ENCODE measurements around the gene FHIT. TPM values are rescaled to one million over a fixed set of nuclear protein-coding genes. Genes with fewer than 3 reads are reported as not detected.
A peak's percentile ranks its signal among the peaks of the same experiment; 100 is the strongest.

Gene FHIT
- polyA plus RNA-seq, 1 donor, result 35.8 TPM

DNA sequence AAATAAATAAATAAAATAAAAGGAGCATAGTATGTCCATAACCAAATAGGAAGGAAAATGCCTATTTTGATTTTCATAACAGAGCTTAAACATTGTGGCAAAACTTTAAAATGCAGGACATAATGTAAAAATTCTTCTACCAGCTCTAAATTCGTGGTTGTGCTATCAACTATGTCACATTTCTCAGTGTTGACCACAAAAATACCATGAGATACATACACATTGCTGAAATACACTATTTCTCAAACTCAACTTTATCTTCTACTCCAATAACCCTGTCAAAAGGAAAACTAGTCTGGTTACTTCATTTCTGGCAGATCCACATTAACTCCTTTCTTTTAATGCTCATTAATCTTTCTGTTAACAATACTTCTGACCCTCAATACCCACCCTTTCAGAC lies 523.2 kb downstream of the FHIT start:
- WGBS (ENCODE audit: insufficient coverage, low lambda C conversion rate), result no CpG with 5 or more reads among the region's 1 CpG
- Histone ChIP-seq H3K36me3 (ENCODE audit: control insufficient read depth, insufficient read depth, low read length) (no peaks in the 10 kb centered on the region), H3K9me3 (ENCODE audit: control insufficient read depth, low read depth, low read length) (peaks cover 6% of the 10 kb centered on the region), H3K4me3 (ENCODE audit: low read length) (no peak overlapping the region), H3K27ac (ENCODE audit: low read length) (no peak overlapping the region), H3K4me1 (ENCODE audit: control insufficient read depth, insufficient read depth, low read length) (no peaks in the 10 kb centered on the region), H3K27me3 (ENCODE audit: control insufficient read depth, insufficient read depth, low read length) (no peaks in the 10 kb centered on the region)
- no peak for DNase-seq

DNA sequence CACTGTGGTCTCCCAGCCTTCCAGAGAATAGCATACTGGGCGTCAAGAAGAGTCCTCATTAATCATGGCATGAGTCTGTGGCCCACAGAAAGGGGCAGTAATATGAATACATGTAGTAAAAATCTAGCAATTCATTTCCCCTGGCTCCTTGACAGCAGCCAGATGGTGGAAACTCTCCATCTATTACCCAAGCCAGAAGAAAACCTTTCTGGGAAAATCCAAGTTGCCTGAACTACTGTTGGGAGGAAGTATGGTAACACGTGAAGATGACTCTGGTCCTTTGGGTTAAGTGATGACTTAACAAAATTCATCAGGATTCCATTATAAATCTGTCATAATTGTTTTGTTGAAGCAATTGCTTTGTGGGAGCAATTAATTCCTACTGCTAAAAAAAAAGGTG lies 530.5 kb downstream of the FHIT start:
- DNase-seq, result no peak
- no peak overlapping the region for H3K27ac ChIP-seq (ENCODE audit: low read length)
- no peaks in the 10 kb centered on the region for H3K36me3 ChIP-seq (ENCODE audit: control insufficient read depth, insufficient read depth, low read length)
- no peaks in the 10 kb centered on the region for H3K4me1 ChIP-seq (ENCODE audit: control insufficient read depth, insufficient read depth, low read length)
- no CpG with 5 or more reads among the region's 2 CpGs for WGBS (ENCODE audit: insufficient coverage, low lambda C conversion rate)
- H3K9me3 ChIP-seq (ENCODE audit: control insufficient read depth, low read depth, low read length), result no peaks in the 10 kb centered on the region
- H3K4me3 ChIP-seq (ENCODE audit: low read length), result no peak overlapping the region
- H3K27me3 ChIP-seq (ENCODE audit: control insufficient read depth, insufficient read depth, low read length), result no peaks in the 10 kb centered on the region

DNA sequence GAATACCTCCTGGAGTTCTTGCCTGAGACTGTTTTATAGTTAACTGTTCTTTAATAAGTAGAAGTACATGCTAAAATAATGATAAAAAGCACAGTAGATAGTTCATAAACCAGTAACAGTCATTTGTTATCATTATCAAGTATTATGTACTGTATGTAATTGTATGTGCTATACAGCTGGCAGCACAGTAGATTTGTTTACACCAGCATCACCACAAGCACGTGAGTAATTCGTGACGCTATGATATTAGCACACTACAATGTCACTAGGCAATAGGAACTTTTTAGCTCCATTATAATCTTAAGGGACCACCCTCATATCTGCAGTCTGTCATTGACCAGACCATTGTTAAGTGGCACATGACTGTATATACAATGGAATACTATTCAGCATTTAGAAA lies 534.7 kb downstream of the FHIT start:
- Histone ChIP-seq H3K4me3 (ENCODE audit: low read length) (no peak overlapping the region), H3K9me3 (ENCODE audit: control insufficient read depth, low read depth, low read length) (no peaks in the 10 kb centered on the region), H3K4me1 (ENCODE audit: control insufficient read depth, insufficient read depth, low read length) (no peaks in the 10 kb centered on the region), H3K27ac (ENCODE audit: low read length) (no peak overlapping the region), H3K27me3 (ENCODE audit: control insufficient read depth, insufficient read depth, low read length) (no peaks in the 10 kb centered on the region), H3K36me3 (ENCODE audit: control insufficient read depth, insufficient read depth, low read length) (no peaks in the 10 kb centered on the region)
- no peak for DNase-seq
- no CpG with 5 or more reads among the region's 3 CpGs for WGBS (ENCODE audit: insufficient coverage, low lambda C conversion rate)

DNA sequence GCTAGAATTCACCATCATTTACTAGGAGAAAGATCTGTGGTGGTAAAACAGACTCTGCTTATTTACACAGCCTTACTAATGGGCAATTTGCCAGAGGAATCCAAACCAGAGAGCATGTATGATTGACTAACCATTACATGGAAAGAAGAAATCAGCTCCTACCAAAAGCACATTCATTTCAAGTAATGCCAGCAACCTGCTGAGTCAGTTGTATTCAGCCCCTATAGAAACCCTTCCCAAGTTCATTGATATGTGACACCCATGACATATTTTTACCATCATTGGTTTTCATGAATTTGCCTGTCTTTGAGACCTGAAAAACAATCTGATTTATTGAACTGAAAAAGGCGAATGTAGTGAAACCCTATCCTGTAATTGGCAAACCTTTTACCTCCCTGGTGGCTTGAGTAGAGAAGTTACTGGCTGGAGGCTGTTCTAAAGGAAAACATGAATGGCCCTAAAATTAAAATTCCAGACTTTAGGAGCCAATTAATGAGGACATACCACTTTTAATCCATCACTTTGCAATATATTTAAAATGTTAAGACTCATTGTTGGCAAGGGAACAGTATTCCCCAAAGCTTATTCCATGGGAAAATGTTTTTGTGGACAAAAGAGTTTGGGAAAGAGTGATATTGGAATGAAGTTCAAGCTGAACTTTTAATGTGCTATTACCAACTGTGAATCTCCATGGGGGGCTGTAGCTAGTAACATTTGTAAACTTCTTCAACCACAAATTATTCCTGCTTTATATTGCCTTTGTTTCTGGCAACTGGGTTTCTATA lies 542.9 kb downstream of the FHIT start:
- DNase-seq, result peak; percentile 2 to 18
- no peaks in the 10 kb centered on the region for H3K4me1 ChIP-seq (ENCODE audit: control insufficient read depth, insufficient read depth, low read length)
- no peaks in the 10 kb centered on the region for H3K27me3 ChIP-seq (ENCODE audit: control insufficient read depth, insufficient read depth, low read length)
- no peak overlapping the region for H3K4me3 ChIP-seq (ENCODE audit: low read length)
- H3K9me3 ChIP-seq (ENCODE audit: control insufficient read depth, low read depth, low read length), result peaks cover 5% of the 10 kb centered on the region
- no peaks in the 10 kb centered on the region for H3K36me3 ChIP-seq (ENCODE audit: control insufficient read depth, insufficient read depth, low read length)
- no CpG with 5 or more reads among the region's 1 CpG for WGBS (ENCODE audit: insufficient coverage, low lambda C conversion rate)
- no peak overlapping the region for H3K27ac ChIP-seq (ENCODE audit: low read length)

DNA sequence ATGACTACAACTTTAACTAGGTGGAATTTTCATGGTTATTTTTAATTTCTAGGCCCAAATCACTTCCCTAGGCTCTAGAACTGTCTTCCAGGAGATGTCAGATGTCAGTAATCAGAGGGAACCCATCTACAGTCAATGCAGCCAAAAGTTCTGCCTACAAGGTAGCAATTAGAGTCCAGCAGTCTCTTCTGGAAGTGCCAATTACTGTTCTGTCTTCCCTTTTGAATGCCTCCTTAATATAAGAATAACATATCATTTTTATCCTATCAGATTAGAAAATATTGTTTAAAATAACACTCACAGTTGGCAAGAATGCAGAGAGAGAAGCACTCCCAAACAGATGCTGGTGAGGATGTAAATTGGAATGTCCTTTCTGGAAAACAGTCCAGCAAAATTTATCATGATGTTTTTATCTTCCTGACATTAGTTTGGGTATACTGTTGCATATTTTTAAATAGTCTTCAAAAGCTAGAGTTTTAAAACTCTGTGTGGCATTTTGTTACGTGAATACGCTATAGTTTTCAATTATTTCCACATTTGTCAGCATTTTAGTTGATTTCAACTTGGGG lies 543.7 kb downstream of the FHIT start:
- 88% methylated on average over 2 of the region's 2 CpGs for WGBS (ENCODE audit: insufficient coverage, low lambda C conversion rate)

DNA sequence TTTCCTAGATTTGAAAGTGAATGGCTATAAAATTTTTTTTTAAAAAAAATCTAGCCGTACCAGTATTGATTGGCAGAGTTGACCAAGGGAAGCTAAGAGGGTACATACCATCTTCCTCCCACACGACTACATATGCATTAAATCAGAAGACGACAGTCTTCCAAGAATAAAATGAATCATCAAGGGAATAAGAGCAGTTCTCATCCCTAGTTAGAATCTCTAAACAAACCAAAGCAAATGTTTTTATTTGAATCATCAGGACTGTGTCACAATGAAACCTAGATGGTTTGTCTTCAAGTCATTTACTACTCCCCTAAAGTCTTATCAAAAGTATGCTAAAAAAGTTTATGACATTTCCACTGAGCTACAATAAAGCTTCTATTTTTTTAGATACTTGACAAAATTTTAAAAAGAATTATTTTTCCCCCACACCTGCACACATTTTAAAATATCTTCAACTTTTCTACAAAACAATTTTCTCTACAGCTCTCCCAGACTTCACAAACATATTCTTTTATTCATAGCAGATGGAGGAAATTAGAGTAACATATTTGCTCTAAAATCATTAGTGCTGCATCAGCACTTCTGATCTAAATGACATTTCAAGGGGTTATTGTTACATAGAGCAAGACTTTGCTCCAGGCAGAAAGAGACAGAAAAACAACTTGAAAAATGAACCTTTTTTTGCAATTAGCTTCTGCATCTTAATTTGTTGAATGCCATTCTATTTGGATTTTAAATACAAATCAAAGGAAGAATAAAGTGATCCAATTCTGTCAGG lies 547.1 kb downstream of the FHIT start:
- no peaks in the 10 kb centered on the region for H3K36me3 ChIP-seq (ENCODE audit: control insufficient read depth, insufficient read depth, low read length)
- no peaks in the 10 kb centered on the region for H3K4me1 ChIP-seq (ENCODE audit: control insufficient read depth, insufficient read depth, low read length)
- H3K4me3 ChIP-seq (ENCODE audit: low read length), result no peak overlapping the region
- WGBS (ENCODE audit: insufficient coverage, low lambda C conversion rate), result 100% methylated on average over 2 of the region's 3 CpGs
- DNase-seq, result no peak
- no peaks in the 10 kb centered on the region for H3K9me3 ChIP-seq (ENCODE audit: control insufficient read depth, low read depth, low read length)
- no peak overlapping the region for H3K27ac ChIP-seq (ENCODE audit: low read length)
- no peaks in the 10 kb centered on the region for H3K27me3 ChIP-seq (ENCODE audit: control insufficient read depth, insufficient read depth, low read length)

More for the DNA sequence above, 543.7 kb downstream of the FHIT start:
- Histone ChIP-seq H3K36me3 (ENCODE audit: control insufficient read depth, insufficient read depth, low read length) (no peaks in the 10 kb centered on the region), H3K9me3 (ENCODE audit: control insufficient read depth, low read depth, low read length) (peaks cover 5% of the 10 kb centered on the region), H3K27ac (ENCODE audit: low read length) (no peak overlapping the region), H3K4me3 (ENCODE audit: low read length) (no peak overlapping the region), H3K27me3 (ENCODE audit: control insufficient read depth, insufficient read depth, low read length) (no peaks in the 10 kb centered on the region), H3K4me1 (ENCODE audit: control insufficient read depth, insufficient read depth, low read length) (no peaks in the 10 kb centered on the region)
- no peak for DNase-seq

DNA sequence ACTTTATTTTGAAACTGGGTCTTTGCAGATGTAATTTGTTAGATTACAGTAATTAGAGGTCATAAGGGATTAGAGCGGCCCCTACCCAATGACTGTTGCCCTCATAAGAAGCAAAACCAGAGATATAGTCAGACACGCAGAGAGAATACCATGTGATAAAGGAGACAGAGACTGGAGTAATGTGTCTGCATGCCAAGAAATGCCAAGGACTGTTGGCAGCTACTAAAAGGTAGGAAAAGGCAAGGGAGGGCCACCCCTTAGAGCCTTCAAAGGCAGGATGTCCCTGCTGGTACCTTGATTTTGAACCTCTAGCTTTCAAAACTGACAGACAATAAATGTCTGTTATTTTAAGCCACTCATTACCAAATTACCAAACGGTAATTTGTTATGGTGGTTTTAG lies 548.2 kb downstream of the FHIT start:
- DNase-seq, result no peak
- no peaks in the 10 kb centered on the region for H3K4me1 ChIP-seq (ENCODE audit: control insufficient read depth, insufficient read depth, low read length)
- no peak overlapping the region for H3K27ac ChIP-seq (ENCODE audit: low read length)
- WGBS (ENCODE audit: insufficient coverage, low lambda C conversion rate), result 83% methylated on average over 1 of the region's 3 CpGs
- H3K27me3 ChIP-seq (ENCODE audit: control insufficient read depth, insufficient read depth, low read length), result no peaks in the 10 kb centered on the region
- no peaks in the 10 kb centered on the region for H3K9me3 ChIP-seq (ENCODE audit: control insufficient read depth, low read depth, low read length)
- no peaks in the 10 kb centered on the region for H3K36me3 ChIP-seq (ENCODE audit: control insufficient read depth, insufficient read depth, low read length)
- no peak overlapping the region for H3K4me3 ChIP-seq (ENCODE audit: low read length)

DNA sequence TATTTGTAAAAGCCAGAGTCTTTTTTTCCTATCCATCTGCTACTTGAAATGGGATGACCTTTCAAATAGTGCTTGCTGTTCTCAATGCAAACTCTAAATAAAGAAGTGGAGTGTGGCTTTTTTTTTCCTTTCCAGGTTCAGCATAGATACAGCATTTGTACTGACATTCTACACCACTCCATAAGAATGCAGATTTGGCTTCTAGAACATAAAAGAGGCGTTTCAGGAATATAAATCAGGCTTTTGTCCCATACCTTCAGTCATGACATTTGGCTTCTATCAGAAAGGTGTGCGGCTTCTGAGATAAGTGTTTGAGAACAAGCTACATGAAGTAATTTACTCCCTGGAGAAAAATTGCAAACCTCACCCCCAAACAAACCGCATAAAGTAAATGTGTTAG lies 553.1 kb downstream of the FHIT start:
- Histone ChIP-seq H3K4me1 (ENCODE audit: control insufficient read depth, insufficient read depth, low read length) (no peaks in the 10 kb centered on the region), H3K9me3 (ENCODE audit: control insufficient read depth, low read depth, low read length) (no peaks in the 10 kb centered on the region), H3K27ac (ENCODE audit: low read length) (no peak overlapping the region), H3K27me3 (ENCODE audit: control insufficient read depth, insufficient read depth, low read length) (no peaks in the 10 kb centered on the region), H3K4me3 (ENCODE audit: low read length) (no peak overlapping the region), H3K36me3 (ENCODE audit: control insufficient read depth, insufficient read depth, low read length) (no peaks in the 10 kb centered on the region)
- WGBS (ENCODE audit: insufficient coverage, low lambda C conversion rate), result 40% methylated on average over 1 of the region's 3 CpGs
- no peak for DNase-seq

DNA sequence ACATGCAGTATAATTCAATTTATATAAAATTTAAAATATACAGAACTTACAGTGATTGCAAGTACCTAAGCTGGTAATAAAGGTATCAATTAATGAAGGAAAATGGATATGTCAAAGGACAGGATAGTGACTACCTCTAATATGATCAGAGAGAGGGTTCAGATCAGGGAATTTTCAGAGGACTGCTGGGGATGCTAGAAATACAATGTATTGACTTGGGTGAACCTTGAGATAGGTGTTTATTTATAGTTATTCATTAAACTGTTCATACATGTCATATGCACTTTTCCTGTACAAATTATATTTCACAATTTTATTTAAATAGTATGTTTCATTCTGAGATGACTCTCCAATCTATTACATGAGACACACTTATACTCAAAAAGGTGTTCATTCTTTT lies 554.1 kb downstream of the FHIT start:
- no peak for DNase-seq
- no peaks in the 10 kb centered on the region for H3K27me3 ChIP-seq (ENCODE audit: control insufficient read depth, insufficient read depth, low read length)
- H3K4me3 ChIP-seq (ENCODE audit: low read length), result no peak overlapping the region
- no peak overlapping the region for H3K27ac ChIP-seq (ENCODE audit: low read length)
- no peaks in the 10 kb centered on the region for H3K9me3 ChIP-seq (ENCODE audit: control insufficient read depth, low read depth, low read length)
- no peaks in the 10 kb centered on the region for H3K36me3 ChIP-seq (ENCODE audit: control insufficient read depth, insufficient read depth, low read length)
- no peaks in the 10 kb centered on the region for H3K4me1 ChIP-seq (ENCODE audit: control insufficient read depth, insufficient read depth, low read length)

DNA sequence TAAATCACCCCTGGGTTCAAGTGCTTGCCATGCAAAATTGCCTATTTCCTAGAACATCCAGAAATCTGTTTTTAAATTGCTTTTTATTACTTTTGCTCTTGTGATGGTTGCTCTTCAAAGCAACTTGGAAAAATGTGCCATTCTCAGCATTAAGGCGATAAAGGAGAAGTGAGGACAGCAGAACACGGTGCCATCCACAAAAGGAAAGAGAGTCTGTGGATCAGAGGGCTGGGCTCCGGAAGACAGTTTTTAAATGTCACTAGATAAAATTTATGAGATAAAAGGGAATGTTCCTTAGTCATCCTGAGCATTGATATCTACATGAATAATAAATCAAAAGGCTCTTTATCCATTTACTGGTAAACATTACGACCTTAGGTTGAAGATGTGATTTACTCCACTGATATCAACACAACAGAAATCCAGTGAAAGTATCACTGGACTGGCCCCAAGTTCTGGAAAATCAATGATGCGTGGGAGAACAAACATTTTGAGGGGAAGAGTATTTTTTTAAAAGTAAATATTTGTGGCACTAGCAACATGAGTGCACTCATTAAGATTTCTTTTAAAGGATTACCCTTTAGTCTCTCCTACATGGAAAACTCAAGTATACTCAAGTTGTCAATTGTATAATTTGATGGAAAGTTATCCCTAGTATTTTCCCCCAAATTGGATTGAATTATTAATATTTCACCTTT lies 554.7 kb downstream of the FHIT start:
- Histone ChIP-seq H3K27ac (ENCODE audit: low read length) (no peak overlapping the region), H3K4me1 (ENCODE audit: control insufficient read depth, insufficient read depth, low read length) (no peaks in the 10 kb centered on the region), H3K36me3 (ENCODE audit: control insufficient read depth, insufficient read depth, low read length) (no peaks in the 10 kb centered on the region), H3K9me3 (ENCODE audit: control insufficient read depth, low read depth, low read length) (no peaks in the 10 kb centered on the region), H3K27me3 (ENCODE audit: control insufficient read depth, insufficient read depth, low read length) (no peaks in the 10 kb centered on the region), H3K4me3 (ENCODE audit: low read length) (no peak overlapping the region)
- 100% methylated on average over 1 of the region's 5 CpGs for WGBS (ENCODE audit: insufficient coverage, low lambda C conversion rate)
- DNase-seq, result no peak

Data from large intestine (tissue), 3 donors.